AG09309 (cell line): ENCODE results near the gene SLC17A2.

Experiments
- DNase-seq: peaks from one replicate; pipeline ENCODE4 v3.0.0-alpha.2; 2010; ENCODE audit warnings: low read depth
- H3K4me3 ChIP-seq: 2 replicates; pipeline ENCODE4 v1.5.1; 2011; ENCODE audit warnings: mild to moderate bottlenecking, low read depth, low read length, moderate library complexity; ENCODE audit not compliant: control insufficient read depth
- CTCF ChIP-seq: IDR thresholded peaks from 2 replicates; pipeline ENCODE4 v1.5.1; 2011; ENCODE audit warnings: mild to moderate bottlenecking, low read depth, low read length, inconsistent platforms; ENCODE audit not compliant: insufficient read depth, control insufficient read depth; ENCODE audit errors: missing control alignments

The SLC17A2 gene

GRCh38 chr6:25913741-25914140, 16.8 kb downstream of the SLC17A2 start:
- H3K4me3 ChIP-seq: no peak overlapping the region
- TF ChIP-seq CTCF: no peak
- DNase-seq: no peak

GRCh38 chr6:25911351-25911750, 19.1 kb downstream of the SLC17A2 start:
- H3K4me3 ChIP-seq: no peak overlapping the region
- DNase-seq: no peak
- no peak for TF ChIP-seq CTCF

- no peak for TF ChIP-seq CTCF
- H3K4me3 ChIP-seq: no peak overlapping the region
- no peak for DNase-seq
Observed at GRCh38 chr6:25907475-25908014, 22.9 kb downstream of the SLC17A2 start.

- TF ChIP-seq CTCF: no peak
- DNase-seq: no peak
Observed at GRCh38 chr6:25903467-25904099, 26.9 kb downstream of the SLC17A2 start.

GRCh38 chr6:25902071-25902470, 28.4 kb downstream of the SLC17A2 start:
- DNase-seq: no peak
- TF ChIP-seq CTCF: no peak
- no peak overlapping the region for H3K4me3 ChIP-seq

More at GRCh38 chr6:25903467-25904099, 26.9 kb downstream of the SLC17A2 start:
- no peak overlapping the region for H3K4me3 ChIP-seq

GRCh38 chr6:25900843-25901242, 29.6 kb downstream of the SLC17A2 start:
- no peak for DNase-seq
- no peak overlapping the region for H3K4me3 ChIP-seq
- no peak for TF ChIP-seq CTCF
